Sigmoid colon (tissue), 3 donors: ENCODE measurements around the gene LEKR1.

Experiments
- POLR2A ChIP-seq, 2 donors: fragments of 450-650 bp; IDR thresholded peaks; one replicate each; pipeline ENCODE4 v1.6.1; 2016; ENCODE audit warnings: antibody characterized with exemption in 2 of 2, mild to moderate bottlenecking in 2 of 2, moderate library complexity in 2 of 2
- TF ChIP-seq, protein P1 (sequence below), 4 experiments: fragments of 450-650 bp in 3 of 4; fragments of 200-600 bp in 1 of 4; IDR thresholded peaks; one replicate each; pipeline ENCODE4 v1.5.1; 2016 to 2019; ENCODE audit warnings: antibody characterized with exemption in 4 of 4, mild to moderate bottlenecking in 3 of 4, moderate library complexity in 2 of 4

- TF ChIP-seq, protein P1, sequence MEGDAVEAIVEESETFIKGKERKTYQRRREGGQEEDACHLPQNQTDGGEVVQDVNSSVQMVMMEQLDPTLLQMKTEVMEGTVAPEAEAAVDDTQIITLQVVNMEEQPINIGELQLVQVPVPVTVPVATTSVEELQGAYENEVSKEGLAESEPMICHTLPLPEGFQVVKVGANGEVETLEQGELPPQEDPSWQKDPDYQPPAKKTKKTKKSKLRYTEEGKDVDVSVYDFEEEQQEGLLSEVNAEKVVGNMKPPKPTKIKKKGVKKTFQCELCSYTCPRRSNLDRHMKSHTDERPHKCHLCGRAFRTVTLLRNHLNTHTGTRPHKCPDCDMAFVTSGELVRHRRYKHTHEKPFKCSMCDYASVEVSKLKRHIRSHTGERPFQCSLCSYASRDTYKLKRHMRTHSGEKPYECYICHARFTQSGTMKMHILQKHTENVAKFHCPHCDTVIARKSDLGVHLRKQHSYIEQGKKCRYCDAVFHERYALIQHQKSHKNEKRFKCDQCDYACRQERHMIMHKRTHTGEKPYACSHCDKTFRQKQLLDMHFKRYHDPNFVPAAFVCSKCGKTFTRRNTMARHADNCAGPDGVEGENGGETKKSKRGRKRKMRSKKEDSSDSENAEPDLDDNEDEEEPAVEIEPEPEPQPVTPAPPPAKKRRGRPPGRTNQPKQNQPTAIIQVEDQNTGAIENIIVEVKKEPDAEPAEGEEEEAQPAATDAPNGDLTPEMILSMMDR (IDR thresholded peaks at IDR 0.05), result no peak
- TF ChIP-seq POLR2A (IDR thresholded peaks at IDR 0.05), result no peak
Observed at GRCh38 chr3:157030712-157031111, 204.6 kb downstream of the LEKR1 start.
